ENCODE data around the gene GAPDHS.

GAPDHS gene

GRCh38 chr19:35556025-35556590 lies 22.9 kb downstream of the GAPDHS start:
- no peak for DNase-seq (ENCODE audit: low read depth in 1 of 2, low spot score in 1 of 2)

DNA sequence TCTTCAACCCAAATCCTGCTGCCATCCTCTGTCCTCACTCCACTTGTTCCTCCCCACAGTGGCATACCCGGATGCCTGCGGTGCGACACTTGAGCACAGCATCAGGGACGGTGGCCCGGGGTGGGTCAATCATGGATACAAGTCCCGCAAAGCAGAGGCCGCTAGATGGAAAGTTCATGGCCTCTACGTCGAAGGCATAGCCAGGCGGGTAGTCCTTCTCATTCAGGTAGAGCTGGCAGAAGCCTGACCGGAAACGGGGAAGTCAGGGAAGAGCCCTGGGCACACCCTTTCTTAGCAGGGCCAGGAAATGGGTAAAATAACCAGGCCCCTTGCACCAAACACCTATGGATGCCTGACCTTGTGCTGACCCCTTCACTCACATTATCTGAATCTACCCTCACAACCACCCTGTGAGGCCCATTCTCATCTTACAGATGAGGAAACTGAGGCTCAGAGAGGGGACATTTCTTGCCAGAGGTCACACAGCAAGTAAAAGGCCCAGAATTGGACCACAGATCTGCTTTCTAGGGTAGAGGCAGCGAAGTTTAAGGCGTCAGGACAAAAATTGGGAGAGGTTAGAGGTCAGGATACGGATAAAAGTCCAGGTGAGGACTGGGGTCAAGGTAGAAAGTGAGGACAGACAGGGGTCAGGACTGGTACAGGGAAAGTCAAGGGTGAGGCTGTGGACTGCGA lies 23.7 kb downstream of the GAPDHS start:
- no peak for DNase-seq (ENCODE audit: low read depth in 1 of 2, low spot score in 1 of 2)

DNA sequence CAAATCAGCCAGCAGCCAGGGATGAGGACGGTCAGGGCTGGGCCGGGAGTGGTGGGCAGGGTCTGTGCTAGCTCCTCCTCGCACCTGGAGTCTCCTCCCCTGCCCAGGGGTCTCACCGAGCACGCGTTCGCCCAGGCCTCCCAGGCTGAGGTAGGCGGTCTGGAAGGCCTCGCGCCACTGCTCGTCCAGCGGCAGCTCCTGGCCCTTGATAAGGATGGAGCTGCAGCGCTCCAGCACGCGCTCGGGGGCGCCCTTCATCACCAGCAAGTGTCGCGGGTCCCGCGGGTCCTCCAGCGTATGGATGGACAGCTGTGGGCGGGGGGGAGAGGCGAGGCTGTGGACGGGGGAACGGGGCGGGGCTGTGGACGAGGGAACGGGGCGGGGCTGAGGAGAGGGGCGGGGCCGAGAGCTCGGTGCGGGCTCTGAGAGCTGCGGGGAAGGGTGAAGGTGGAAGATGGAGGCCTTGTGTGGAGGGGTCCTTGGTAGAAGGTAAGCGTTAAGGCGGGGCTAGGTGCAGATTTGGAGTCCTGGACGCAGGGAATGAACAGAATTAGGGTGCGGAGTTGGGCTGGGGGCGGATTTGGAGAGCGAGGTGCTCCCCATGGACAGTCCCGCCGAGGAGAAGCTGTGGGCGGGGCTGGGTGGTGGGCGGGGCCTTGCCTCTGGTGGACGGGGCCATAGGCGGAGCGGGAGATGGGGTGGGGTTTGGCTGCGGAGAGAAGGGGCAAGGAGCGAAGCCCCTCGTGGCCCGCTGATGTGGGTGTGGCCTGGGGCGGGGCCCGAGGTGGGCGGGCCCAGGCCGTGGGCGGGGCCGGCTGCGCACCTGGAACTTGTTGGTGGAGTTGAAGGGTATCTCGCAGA lies 24.5 kb downstream of the GAPDHS start:
- peak in 1 of 2 donors; percentile 46 for DNase-seq (ENCODE audit: low read depth in 1 of 2, low spot score in 1 of 2)

GRCh38 chr19:35558400-35559280 lies 25.4 kb downstream of the GAPDHS start:
- DNase-seq (ENCODE audit: low read depth in 1 of 2, low spot score in 1 of 2): no peak

DNA sequence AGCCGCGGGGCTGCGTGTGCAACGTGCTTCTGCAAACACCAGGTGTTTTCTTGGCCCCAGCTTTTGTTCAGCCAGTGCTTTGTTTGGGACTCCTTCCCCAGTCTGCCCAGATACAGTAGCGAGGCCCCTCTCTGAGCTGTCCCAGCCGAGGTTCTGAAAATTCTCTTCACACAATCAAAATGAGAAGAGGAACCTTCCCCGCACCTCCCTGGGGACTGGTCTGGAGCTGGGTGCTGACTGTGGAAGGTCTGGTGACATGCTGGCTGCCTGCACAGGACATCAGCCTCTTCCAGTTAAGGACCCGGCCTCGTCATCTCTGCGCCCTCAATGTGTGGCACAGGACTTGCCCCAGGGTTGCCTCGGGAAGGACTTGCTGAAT lies 26.0 kb downstream of the GAPDHS start:
- DNase-seq (ENCODE audit: low read depth in 1 of 2, low spot score in 1 of 2): no peak

DNA sequence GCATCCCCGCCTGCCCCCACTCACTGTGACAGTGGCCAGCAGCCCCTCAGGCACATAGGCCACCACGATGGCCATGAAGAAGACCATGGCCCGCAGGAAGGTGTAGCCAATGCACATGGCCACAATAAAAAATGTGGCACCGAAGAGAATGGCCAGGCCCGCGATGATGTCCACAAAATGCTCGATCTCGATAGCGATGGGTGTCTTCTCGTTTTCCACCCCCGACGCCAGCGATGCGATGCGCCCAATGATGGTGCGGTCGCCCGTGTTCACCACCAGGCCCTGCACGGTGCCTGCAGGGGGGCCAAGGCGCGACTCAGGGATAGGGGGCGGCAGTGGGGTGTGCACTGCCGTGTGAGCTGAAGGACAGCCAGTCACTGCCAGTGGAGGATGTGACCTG lies 26.5 kb downstream of the GAPDHS start:
- DNase-seq (ENCODE audit: low read depth in 1 of 2, low spot score in 1 of 2): no peak

GRCh38 chr19:35560271-35560670 lies 27.0 kb downstream of the GAPDHS start:
- no peak for DNase-seq (ENCODE audit: low read depth in 1 of 2, low spot score in 1 of 2)

DNA sequence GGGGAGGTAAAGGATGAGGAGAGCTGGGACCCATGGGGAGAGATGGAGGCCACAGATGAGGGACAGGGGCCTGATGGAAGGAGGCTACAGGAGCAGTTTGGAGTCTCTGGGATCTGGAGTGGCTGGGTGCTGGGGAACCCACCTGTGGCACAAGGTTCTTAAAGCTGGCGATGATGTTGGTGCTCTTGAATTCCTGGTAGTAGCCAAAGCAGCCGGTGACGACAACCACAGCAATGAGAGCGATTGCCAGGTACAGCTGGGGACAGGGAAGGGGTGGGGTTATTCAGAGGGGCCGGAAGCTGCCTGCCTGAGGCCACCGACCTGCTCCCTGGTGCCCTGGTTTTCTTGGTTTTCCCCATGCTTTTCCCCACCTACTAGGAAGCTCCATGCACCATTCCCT lies 27.4 kb downstream of the GAPDHS start:
- no peak for DNase-seq (ENCODE audit: low read depth in 1 of 2, low spot score in 1 of 2)

GRCh38 chr19:35561436-35561835 lies 28.2 kb downstream of the GAPDHS start:
- DNase-seq (ENCODE audit: low read depth in 1 of 2, low spot score in 1 of 2): no peak

GRCh38 chr19:35562336-35562735 lies 29.1 kb downstream of the GAPDHS start:
- DNase-seq (ENCODE audit: low read depth in 1 of 2, low spot score in 1 of 2): no peak

DNA sequence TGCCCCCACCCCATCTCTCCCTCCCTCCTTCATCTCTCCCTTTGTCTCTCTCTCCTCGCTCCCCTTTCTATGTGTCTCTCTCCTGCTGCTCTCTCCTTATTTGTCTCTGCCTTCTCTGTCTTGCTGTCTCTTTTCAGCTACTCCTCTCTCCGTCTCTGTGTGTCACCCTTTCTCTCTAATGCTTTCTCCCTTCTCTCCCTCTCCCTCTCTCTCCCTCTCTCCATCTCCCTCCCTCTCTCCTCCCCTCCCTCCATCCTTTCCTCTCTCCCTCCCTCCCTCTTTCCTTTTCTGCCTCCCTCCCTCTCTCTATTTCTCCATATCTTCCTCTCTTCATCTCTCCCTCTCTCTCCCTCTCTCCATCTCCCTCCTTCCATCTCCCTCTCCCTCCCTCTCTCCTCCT lies 29.5 kb downstream of the GAPDHS start:
- DNase-seq (ENCODE audit: low read depth in 1 of 2, low spot score in 1 of 2): no peak

DNA sequence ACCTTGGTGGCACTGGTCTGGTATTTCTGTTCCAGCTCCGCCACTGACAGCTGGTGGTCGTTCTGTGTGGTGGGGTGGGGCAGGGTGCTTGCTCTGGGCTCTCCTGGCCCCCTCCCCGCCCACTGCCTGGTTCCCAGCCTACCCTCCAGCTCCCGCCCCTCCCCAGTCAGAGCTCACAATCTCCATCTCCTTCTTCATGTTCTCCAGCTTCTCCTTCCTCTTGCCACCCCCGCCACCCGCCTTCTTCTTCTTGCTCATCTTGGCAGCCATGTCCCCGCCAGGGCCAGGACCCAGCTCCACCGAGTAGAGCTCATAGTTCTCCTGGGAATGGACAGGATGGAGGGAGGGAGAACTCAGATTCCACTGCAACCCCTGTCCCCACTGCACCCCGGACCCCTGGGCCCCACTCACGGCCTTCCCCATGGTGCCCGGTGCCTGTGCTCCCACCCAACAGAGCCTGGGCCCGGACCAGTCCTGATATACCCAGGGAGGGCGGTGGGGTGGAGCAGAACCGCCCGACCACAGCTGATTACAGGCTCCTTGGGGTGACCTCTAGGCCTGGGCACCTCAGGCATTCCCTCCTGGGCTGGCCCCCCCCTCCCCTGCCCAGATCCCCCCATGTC lies 30.1 kb downstream of the GAPDHS start, which contains the start of gene ATP4A:
Gene ATP4A (minus strand): TSS at position 452 of the 623 bp plus-strand sequence. CDS start 29 bp downstream, at position 423.
- no peak for DNase-seq (ENCODE audit: low read depth in 1 of 2, low spot score in 1 of 2)

GRCh38 chr19:35565016-35565856 lies 32.0 kb downstream of the GAPDHS start:
- DNase-seq (ENCODE audit: low read depth in 1 of 2, low spot score in 1 of 2): no peak

GRCh38 chr19:35566738-35567137 lies 33.5 kb downstream of the GAPDHS start:
- no peak for DNase-seq (ENCODE audit: low read depth in 1 of 2, low spot score in 1 of 2)

DNA sequence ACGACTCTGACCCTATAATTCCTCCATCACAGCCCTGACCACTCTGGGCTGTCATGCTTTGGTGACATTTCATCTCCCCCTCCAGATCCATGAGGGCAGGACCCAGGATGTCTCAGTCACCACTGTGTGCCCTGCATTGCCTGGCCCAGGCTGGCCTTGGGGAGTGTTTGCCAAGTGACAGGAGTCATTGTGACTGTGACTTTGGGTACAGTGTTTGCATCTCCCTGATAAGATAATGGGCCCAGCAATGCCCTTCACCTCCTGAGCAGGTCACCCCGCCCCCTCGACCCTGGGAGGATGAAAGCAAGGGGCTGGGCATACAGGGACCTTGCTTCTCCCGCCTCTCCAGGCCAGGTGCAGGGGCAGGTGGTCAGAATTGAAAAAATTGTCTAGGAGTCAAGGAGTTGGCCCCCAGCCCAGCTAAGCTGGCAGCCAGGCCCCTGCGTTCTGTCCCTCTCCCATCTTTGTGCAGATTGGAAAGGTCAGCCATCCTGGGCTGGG lies 36.1 kb downstream of the GAPDHS start:
- DNase-seq (ENCODE audit: low read depth in 1 of 2, low spot score in 1 of 2): no peak

- DNase-seq (ENCODE audit: low read depth in 1 of 2, low spot score in 1 of 2): no peak
Measured at GRCh38 chr19:35571406-35571965, 38.2 kb downstream of the GAPDHS start.

DNA sequence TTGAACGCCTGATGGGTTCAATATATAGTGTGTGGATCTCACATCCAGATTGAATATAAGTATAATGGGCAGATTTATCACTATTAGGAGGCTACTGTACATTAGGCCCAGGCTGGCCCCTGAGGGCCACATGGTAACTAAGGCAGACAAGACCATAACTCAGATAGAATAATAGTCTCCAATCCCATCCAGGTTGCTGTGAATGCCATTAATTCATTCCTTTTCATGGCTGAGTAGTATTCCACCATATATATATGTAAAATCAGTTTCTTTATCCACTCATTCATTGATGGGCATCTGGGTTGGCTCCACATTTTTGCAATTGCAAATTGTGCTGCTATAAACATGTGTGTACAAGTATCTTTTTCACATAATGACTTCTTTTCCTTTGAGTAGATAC lies 44.7 kb downstream of the GAPDHS start:
- DNase-seq (ENCODE audit: low read depth in 1 of 2, low spot score in 1 of 2): no peak

GRCh38 chr19:35578707-35579106 lies 45.5 kb downstream of the GAPDHS start:
- no peak for DNase-seq (ENCODE audit: low read depth in 1 of 2, low spot score in 1 of 2)

GRCh38 chr19:35582760-35583159 lies 49.5 kb downstream of the GAPDHS start:
- DNase-seq (ENCODE audit: low read depth in 1 of 2, low spot score in 1 of 2): no peak

Data from stimulated activated CD4-positive, alpha-beta T cell treated with anti-CD3 and anti-CD28 coated beads, Interleukin-15, amount 100 ng/mL, for 1 hour (primary cell).